HepG2 (cell line): ENCODE results near the gene HORMAD2. TPM values are rescaled to one million over a fixed set of nuclear protein-coding genes. Genes with fewer than 3 reads are reported as not detected.

ENCODE experiments used
- AKNA ChIP-seq: sonication (generic); formaldehyde crosslinking; IDR thresholded peaks from 2 replicates; pipeline ENCODE4 v1.4.0; 2020; ENCODE audit warnings: missing genetic modification reagents, borderline replicate concordance
- ATRX ChIP-seq: sonication (generic); formaldehyde crosslinking; IDR thresholded peaks from 2 replicates; pipeline ENCODE4 v1.4.0; 2020; ENCODE audit warnings: missing genetic modification reagents, borderline replicate concordance
- CEBPG ChIP-seq: IDR thresholded peaks from 2 replicates; pipeline ENCODE4 v1.6.1; 2016
- CERS6 ChIP-seq: sonication (generic); formaldehyde crosslinking; IDR thresholded peaks from 2 replicates; pipeline ENCODE4 v1.5.0; 2020; ENCODE audit warnings: missing genetic modification reagents
- CREB1 ChIP-seq, 2 experiments: fragments of 450-650 bp in 1 of 2; IDR thresholded peaks; 2 replicates each; pipeline ENCODE4 v1.6.1; 2016 to 2017; ENCODE audit warnings: control low read depth in 1 of 2, mild to moderate bottlenecking in 1 of 2, missing compliant biosample characterization in 1 of 2, missing genetic modification characterization in 1 of 2
- GTF2F1 ChIP-seq: fragments of 150-350 bp; IDR thresholded peaks from 2 replicates; pipeline ENCODE4 v1.6.1; 2014; ENCODE audit warnings: low read length
- HOXA7 ChIP-seq: sonication (generic); formaldehyde crosslinking; IDR thresholded peaks from 2 replicates; pipeline ENCODE4 v1.8.1; 2022; ENCODE audit warnings: mild to moderate bottlenecking, missing genetic modification reagents, moderate library complexity
- KDM5B ChIP-seq: sonication (generic); formaldehyde crosslinking; IDR thresholded peaks from 2 replicates; pipeline ENCODE4 v1.4.0; 2020; ENCODE audit warnings: missing genetic modification reagents, mild to moderate bottlenecking, borderline replicate concordance
- KLF11 ChIP-seq: IDR thresholded peaks from 2 replicates; pipeline ENCODE4 v1.6.1; 2016; ENCODE audit warnings: missing compliant biosample characterization
- LBX2 ChIP-seq: sonication (generic); formaldehyde crosslinking; IDR thresholded peaks from 2 replicates; pipeline ENCODE4 v1.5.0; 2020; ENCODE audit warnings: missing genetic modification reagents, mild to moderate bottlenecking, borderline replicate concordance
- PRMT3 ChIP-seq: sonication (generic); formaldehyde crosslinking; IDR thresholded peaks from 2 replicates; pipeline ENCODE4 v1.8.1; 2022; ENCODE audit warnings: low read depth, mild to moderate bottlenecking, moderate library complexity, missing genetic modification reagents, borderline replicate concordance
- SAFB2 ChIP-seq: sonication (generic); formaldehyde crosslinking; IDR thresholded peaks from 2 replicates; pipeline ENCODE4 v1.5.1; 2020; ENCODE audit warnings: missing genetic modification reagents, low read depth, mild to moderate bottlenecking, borderline replicate concordance
- SIN3B ChIP-seq: fragments of 150-350 bp; IDR thresholded peaks from 2 replicates; pipeline ENCODE4 v1.6.1; 2014; ENCODE audit warnings: low read length
- SOX6 ChIP-seq, 2 experiments: fragments of 450-650 bp in 1 of 2; sonication (generic) in 1 of 2; formaldehyde crosslinking in 1 of 2; IDR thresholded peaks; 2 replicates each; pipeline versions ENCODE4 v1.4.0 to v1.6.1; 2017 to 2020; ENCODE audit warnings: antibody characterized with exemption in 1 of 2, mild to moderate bottlenecking in 1 of 2, missing genetic modification reagents in 1 of 2
- SP1 ChIP-seq, 2 experiments: fragments of 450-650 bp in 1 of 2; sonication (generic) in 1 of 2; formaldehyde crosslinking in 1 of 2; IDR thresholded peaks; 2 replicates each; pipeline versions ENCODE4 v1.4.0 to v1.6.1; 2016 to 2020; ENCODE audit warnings: missing genetic modification reagents in 1 of 2
- TFDP1 ChIP-seq: IDR thresholded peaks from 2 replicates; pipeline ENCODE4 v1.6.1; 2016; ENCODE audit warnings: missing compliant biosample characterization, missing genetic modification reagents, borderline replicate concordance
- ZBTB44 ChIP-seq: sonication (generic); formaldehyde crosslinking; IDR thresholded peaks from 2 replicates; pipeline ENCODE4 v1.4.0; 2020; ENCODE audit warnings: missing genetic modification reagents
- ZFP41 ChIP-seq: sonication (generic); formaldehyde crosslinking; IDR thresholded peaks from 2 replicates; pipeline ENCODE4 v1.4.0; 2020; ENCODE audit warnings: mild to moderate bottlenecking, missing genetic modification reagents, borderline replicate concordance
- ZKSCAN5 ChIP-seq: sonication (generic); formaldehyde crosslinking; IDR thresholded peaks from 2 replicates; pipeline ENCODE4 v1.5.1; 2020; ENCODE audit warnings: mild to moderate bottlenecking, missing genetic modification reagents
- ZNF878 ChIP-seq: sonication (generic); formaldehyde crosslinking; IDR thresholded peaks from 2 replicates; pipeline ENCODE4 v1.8.1; 2023; ENCODE audit warnings: mild to moderate bottlenecking, missing genetic modification reagents, moderate library complexity
- polyA plus RNA-seq, 8 experiments: library from polyadenylated mRNA; depleted of rRNA in 3 of 8; stranded (reverse) in 7 of 8; unstranded in 1 of 8; fragments of >200 nt; fragmentation: Illumina TruSeq in 4 of 8; extraction: Trizol in 4 of 8; gene quantifications; 2 replicates each; pipeline versions ENCODE4 v1.2.1 to v1.2.3, GENCODE V29; 2011 to 2016; ENCODE audit warnings: low read depth in 4 of 8, missing spikeins in 1 of 8, mixed read lengths in 1 of 8; ENCODE audit not compliant: insufficient read depth in 1 of 8
- total RNA-seq, 5 experiments: library from RNA; depleted of rRNA; stranded (reverse); fragments of >200 nt; fragmentation: Illumina TruSeq; extraction: Trizol; gene quantifications; 2 replicates each; pipeline ENCODE4 v1.2.3, GENCODE V29; 2016; ENCODE audit warnings: low read depth in 1 of 5

Gene HORMAD2
- total and polyA plus RNA-seq, 2 of the 13 experiments (the other 11 are each of a cell fraction or from before 2014, with no cell fraction given), result not detected

- no peak for TF ChIP-seq CERS6 (CRISPR knock-in tag)
- no peak for TF ChIP-seq HOXA7 (CRISPR knock-in tag)
- TF ChIP-seq ZBTB44 (CRISPR knock-in tag), result no peak
- TF ChIP-seq LBX2, result no peak
- TF ChIP-seq ZKSCAN5 (CRISPR knock-in tag), result no peak
- no peak for TF ChIP-seq ZFP41 (CRISPR knock-in tag)
- 0 out of 2 replicates have a peak, but pooled peaks have one; percentile 18 for TF ChIP-seq CREB1 (IDR thresholded peaks at IDR 0.05)
- no peak; the same call in 1 of the 2 replicates for TF ChIP-seq CREB1 (CRISPR knock-in tag; IDR thresholded peaks at IDR 0.05)
- TF ChIP-seq ATRX, result no peak
- TF ChIP-seq KLF11 (CRISPR knock-in tag), result no peak
- no peak for TF ChIP-seq GTF2F1
- no peak for TF ChIP-seq SAFB2 (CRISPR knock-in tag)
- no peak for TF ChIP-seq SIN3B
- TF ChIP-seq TFDP1 (CRISPR knock-in tag), result peak; percentile 50; the same call in 1 of the 2 replicates
- TF ChIP-seq ZNF878 (CRISPR knock-in tag), result peak; percentile 44; the same call in 1 of the 2 replicates
- peak; percentile 96 for TF ChIP-seq CEBPG
- TF ChIP-seq PRMT3, result no peak
- TF ChIP-seq SOX6 (IDR thresholded peaks at IDR 0.05), result no peak
- peak; percentile 79 for TF ChIP-seq SOX6 (CRISPR knock-in tag; IDR thresholded peaks at IDR 0.05)
- no peak for TF ChIP-seq KDM5B
- no peak for TF ChIP-seq SP1 (IDR thresholded peaks at IDR 0.05)
- TF ChIP-seq SP1 (CRISPR knock-in tag; IDR thresholded peaks at IDR 0.05), result 0 out of 2 replicates have a peak, but pooled peaks have one; percentile 27
- TF ChIP-seq AKNA (CRISPR knock-in tag), result no peak
Observed at GRCh38 chr22:30212363-30212995, 132.2 kb downstream of the HORMAD2 start (continued).
